GM12878 (cell line): ENCODE results near the gene GUCY1A1. TPM values are rescaled to one million over a fixed set of nuclear protein-coding genes. Genes with fewer than 3 reads are reported as not detected.
A peak's percentile ranks its signal among the peaks of the same experiment; 100 is the strongest.

Experiments
- ASH2L ChIP-seq: fragments of 300-600, 200-600 bp; sonication (generic); IDR thresholded peaks from 2 replicates; pipeline ENCODE4 v1.6.1; 2017; ENCODE audit warnings: low read depth, mild to moderate bottlenecking, borderline replicate concordance
- MEF2B ChIP-seq: fragments of 450-650 bp; IDR thresholded peaks from 2 replicates; pipeline ENCODE4 v1.6.1; 2018; ENCODE audit warnings: mild to moderate bottlenecking, moderate library complexity; ENCODE audit not compliant: partially characterized antibody, poor library complexity, severe bottlenecking
- MYB ChIP-seq: fragments of 150-350 bp; IDR thresholded peaks from 2 replicates; pipeline ENCODE4 v1.6.1; 2014; ENCODE audit warnings: mild to moderate bottlenecking, low read depth, low read length, borderline replicate concordance
- NFIC ChIP-seq: IDR thresholded peaks from 2 replicates; pipeline ENCODE4 v1.6.1; 2012; ENCODE audit warnings: low read depth, mild to moderate bottlenecking, inconsistent platforms, low read length, moderate library complexity
- NR2C2 ChIP-seq: IDR thresholded peaks from 2 replicates; pipeline ENCODE4 v1.6.1; 2011; ENCODE audit warnings: borderline replicate concordance, low read depth; ENCODE audit not compliant: control insufficient read depth, insufficient read length
- PAX8 ChIP-seq: fragments of 450-650 bp; IDR thresholded peaks from 2 replicates; pipeline ENCODE4 v1.6.1; 2017; ENCODE audit warnings: mild to moderate bottlenecking, moderate library complexity
- RFX5 ChIP-seq: IDR thresholded peaks from 2 replicates; pipeline ENCODE4 v1.6.1; 2011; ENCODE audit warnings: low read depth, low read length, improper control_type of control experiment
- SUPT20H ChIP-seq: IDR thresholded peaks from 2 replicates; pipeline ENCODE4 v1.6.1; 2011; ENCODE audit warnings: low read depth, mild to moderate bottlenecking, low read length, moderate library complexity, borderline replicate concordance; ENCODE audit not compliant: control insufficient read depth
- TCF7 ChIP-seq: IDR thresholded peaks from 2 replicates; pipeline ENCODE4 v1.6.1; 2014; ENCODE audit warnings: antibody characterized with exemption, borderline replicate concordance
- ZZZ3 ChIP-seq: IDR thresholded peaks from 2 replicates; pipeline ENCODE4 v1.6.1; 2011; ENCODE audit warnings: low read depth; ENCODE audit not compliant: control insufficient read depth, insufficient read length
- polyA plus RNA-seq, 11 experiments: library from polyadenylated mRNA; depleted of rRNA in 4 of 11; unstranded in 6 of 11; stranded (reverse) in 5 of 11; fragments of >200 nt; fragmentation: Nextera tagmentation in 4 of 11; fragmentation: Illumina TruSeq in 1 of 11; extraction: Ambion mirVana in 4 of 11; extraction: Trizol in 1 of 11; gene quantifications; 1 replicate in 1 of 11; 2 replicates in 10 of 11; pipeline versions ENCODE4 v1.2.1 to v1.2.3, GENCODE V29; 2011 to 2016; ENCODE audit warnings: inconsistent platforms in 2 of 11, missing spikeins in 2 of 11, low read depth in 1 of 11
- total RNA-seq, 4 experiments: library from RNA; depleted of rRNA in 3 of 4; stranded (reverse); fragments of >200 nt in 3 of 4; fragmentation: Illumina TruSeq in 1 of 4; extraction: Trizol in 1 of 4; gene quantifications; 2 replicates each; pipeline versions ENCODE4 v1.2.1 to v1.2.3, GENCODE V29; 2013 to 2021
- TF ChIP-seq, protein P1 (sequence below): fragments of 450-650 bp; IDR thresholded peaks from 2 replicates; pipeline ENCODE4 v1.6.1; 2017; ENCODE audit warnings: mild to moderate bottlenecking, low read depth, inconsistent platforms; ENCODE audit not compliant: poor library complexity, severe bottlenecking
- TF ChIP-seq, protein P2 (sequence below): IDR thresholded peaks from 2 replicates; pipeline ENCODE4 v1.6.1; 2012; ENCODE audit warnings: low read depth, low read length, improper control_type of control experiment
- TF ChIP-seq, protein P3 (sequence below): IDR thresholded peaks from 2 replicates; pipeline ENCODE4 v1.6.1; 2011; ENCODE audit warnings: borderline replicate concordance, low read depth, mild to moderate bottlenecking, moderate library complexity, mixed read lengths, low read length; ENCODE audit not compliant: insufficient read depth; ENCODE audit errors: extremely low read length

GUCY1A1 gene
- total and polyA plus RNA-seq, 10 of the 15 experiments (the other 5 are each of a cell fraction or from before 2014, with no cell fraction given), result 0.44 to 22.6 (median 0.55) TPM

DNA sequence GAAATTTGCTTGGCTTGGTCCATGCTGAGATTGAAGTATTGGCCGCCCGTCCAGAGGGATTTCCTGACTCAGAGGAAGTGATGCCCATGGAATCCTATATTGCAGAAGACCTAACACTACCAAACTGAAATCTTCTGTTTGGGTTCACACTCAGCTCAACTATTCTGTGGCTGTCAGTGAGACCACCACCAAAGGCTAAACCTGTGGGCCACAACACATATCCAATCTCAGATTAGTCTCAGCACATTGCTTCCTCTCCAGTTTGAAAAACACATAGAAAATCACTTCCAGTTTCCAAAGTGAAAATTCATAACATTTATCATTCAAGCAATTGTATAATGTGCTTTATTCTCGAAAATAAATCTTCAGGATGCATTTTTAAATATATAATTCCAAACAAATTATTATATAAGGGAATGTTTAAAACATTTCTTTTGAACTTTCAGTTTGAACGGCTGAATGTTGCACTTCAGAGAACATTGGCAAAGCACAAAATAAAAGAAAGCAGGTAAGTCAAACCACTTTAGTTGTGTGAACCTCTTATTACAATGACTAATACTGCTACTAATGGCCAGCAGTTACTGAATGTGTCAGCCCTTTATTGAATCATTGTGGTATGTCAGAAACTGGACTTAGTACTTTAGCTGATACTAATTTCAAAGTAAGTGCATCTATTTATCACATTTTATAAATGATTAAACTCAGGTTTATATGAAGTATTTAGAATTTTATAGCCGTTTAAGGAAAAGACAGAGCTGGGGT is 37.0 kb downstream of the GUCY1A1 start (continued):
- TF ChIP-seq, protein P1, sequence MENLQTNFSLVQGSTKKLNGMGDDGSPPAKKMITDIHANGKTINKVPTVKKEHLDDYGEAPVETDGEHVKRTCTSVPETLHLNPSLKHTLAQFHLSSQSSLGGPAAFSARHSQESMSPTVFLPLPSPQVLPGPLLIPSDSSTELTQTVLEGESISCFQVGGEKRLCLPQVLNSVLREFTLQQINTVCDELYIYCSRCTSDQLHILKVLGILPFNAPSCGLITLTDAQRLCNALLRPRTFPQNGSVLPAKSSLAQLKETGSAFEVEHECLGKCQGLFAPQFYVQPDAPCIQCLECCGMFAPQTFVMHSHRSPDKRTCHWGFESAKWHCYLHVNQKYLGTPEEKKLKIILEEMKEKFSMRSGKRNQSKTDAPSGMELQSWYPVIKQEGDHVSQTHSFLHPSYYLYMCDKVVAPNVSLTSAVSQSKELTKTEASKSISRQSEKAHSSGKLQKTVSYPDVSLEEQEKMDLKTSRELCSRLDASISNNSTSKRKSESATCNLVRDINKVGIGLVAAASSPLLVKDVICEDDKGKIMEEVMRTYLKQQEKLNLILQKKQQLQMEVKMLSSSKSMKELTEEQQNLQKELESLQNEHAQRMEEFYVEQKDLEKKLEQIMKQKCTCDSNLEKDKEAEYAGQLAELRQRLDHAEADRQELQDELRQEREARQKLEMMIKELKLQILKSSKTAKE, result peak; percentile 41
- TF ChIP-seq, protein P2, sequence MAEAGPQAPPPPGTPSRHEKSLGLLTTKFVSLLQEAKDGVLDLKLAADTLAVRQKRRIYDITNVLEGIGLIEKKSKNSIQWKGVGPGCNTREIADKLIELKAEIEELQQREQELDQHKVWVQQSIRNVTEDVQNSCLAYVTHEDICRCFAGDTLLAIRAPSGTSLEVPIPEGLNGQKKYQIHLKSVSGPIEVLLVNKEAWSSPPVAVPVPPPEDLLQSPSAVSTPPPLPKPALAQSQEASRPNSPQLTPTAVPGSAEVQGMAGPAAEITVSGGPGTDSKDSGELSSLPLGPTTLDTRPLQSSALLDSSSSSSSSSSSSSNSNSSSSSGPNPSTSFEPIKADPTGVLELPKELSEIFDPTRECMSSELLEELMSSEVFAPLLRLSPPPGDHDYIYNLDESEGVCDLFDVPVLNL, result no peak
- TF ChIP-seq PAX8 (no peak), NFIC (no peak), ASH2L (no peak), RFX5 (no peak), NR2C2 (no peak), MYB (no peak), TCF7 (no peak), MEF2B (no peak), SUPT20H (no peak), ZZZ3 (no peak)
- TF ChIP-seq, protein P3, sequence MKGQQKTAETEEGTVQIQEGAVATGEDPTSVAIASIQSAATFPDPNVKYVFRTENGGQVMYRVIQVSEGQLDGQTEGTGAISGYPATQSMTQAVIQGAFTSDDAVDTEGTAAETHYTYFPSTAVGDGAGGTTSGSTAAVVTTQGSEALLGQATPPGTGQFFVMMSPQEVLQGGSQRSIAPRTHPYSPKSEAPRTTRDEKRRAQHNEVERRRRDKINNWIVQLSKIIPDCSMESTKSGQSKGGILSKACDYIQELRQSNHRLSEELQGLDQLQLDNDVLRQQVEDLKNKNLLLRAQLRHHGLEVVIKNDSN, result no peak
